Astrocyte of the spinal cord (primary cell): ENCODE measurements around the gene TAF9.
"Not testable (repeated sequence)": the region's sequence is repeated elsewhere in the genome, so short reads cannot be mapped to it uniquely, and the experiment has no call there.

Source experiments
- DNase-seq: peaks from one replicate; pipeline ENCODE4 v3.0.0; 2011; ENCODE audit warnings: low read depth, low spot score
- H3K4me3 ChIP-seq: 2 replicates; pipeline ENCODE4 v1.5.1; 2011; ENCODE audit warnings: low read depth, mild to moderate bottlenecking, low read length, moderate library complexity
- CTCF ChIP-seq: IDR thresholded peaks from 2 replicates; pipeline ENCODE4 v1.5.1; 2012; ENCODE audit warnings: low read depth, mild to moderate bottlenecking, low read length, inconsistent platforms
- in situ Hi-C: cut with HindIII; loops from 2 replicates; pipeline ENCODE4 v1.10.0; 2017; ENCODE audit warnings: low sequenced_read_pairs

The TAF9 gene

DNA sequence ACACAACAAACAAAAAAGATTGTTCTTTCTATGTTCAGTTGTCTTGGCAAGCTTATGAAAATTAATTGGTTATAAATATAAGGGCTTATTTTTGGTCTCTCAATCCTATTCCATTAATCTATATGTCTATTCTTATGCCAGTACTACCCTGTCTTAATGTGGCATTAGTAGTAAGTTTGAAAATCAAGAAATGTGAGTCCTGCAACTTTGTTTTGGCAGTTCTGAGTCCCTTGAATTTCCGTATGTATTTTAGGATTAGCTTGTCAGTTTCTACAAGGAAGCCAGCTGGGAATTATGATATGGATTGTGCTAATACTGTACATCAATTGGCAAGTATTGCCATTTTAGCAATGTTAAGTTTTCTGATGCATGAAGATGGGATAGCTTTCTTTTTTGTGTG lies 26.2 kb downstream of the TAF9 start:
- TF ChIP-seq CTCF, result no peak

GRCh38 chr5:69341520-69342161 lies 27.7 kb downstream of the TAF9 start:
- in situ Hi-C loops, result no loop called here
- TF ChIP-seq CTCF, result no peak
- DNase-seq, result no peak
- no peak overlapping the region for H3K4me3 ChIP-seq

More for the DNA sequence above, 26.2 kb downstream of the TAF9 start:
- in situ Hi-C loops, result no loop called here
- no peak for DNase-seq
- H3K4me3 ChIP-seq, result no peak overlapping the region

DNA sequence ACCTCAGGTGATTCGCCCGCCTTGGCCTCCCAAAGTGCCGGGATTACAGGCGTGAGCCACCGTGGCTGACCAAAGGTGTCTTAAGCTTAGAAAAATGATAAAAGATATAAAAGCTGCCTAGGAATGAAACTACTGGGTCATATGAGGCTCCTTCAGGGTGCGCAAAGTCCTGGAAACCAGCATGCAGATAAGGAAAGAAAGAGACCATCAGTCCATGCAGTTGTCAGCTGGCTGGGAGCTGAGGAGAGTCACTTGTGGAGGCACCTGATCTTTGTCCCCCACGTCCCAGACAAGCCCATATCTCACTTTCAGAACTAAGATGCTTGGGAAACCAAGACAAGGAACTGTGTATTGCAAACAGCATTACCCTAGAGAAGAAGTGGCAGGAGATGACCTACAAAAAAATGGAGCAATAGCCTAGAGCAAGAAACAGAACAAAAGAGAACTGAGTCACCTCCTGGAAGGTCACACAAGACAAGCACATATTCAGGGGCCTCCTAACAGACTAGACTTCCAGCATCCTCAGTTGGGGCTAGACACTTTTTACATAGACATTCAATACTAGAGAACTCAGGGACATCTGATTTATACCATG lies 33.9 kb downstream of the TAF9 start:
- DNase-seq, result no peak
- in situ Hi-C loops, result no loop called here
- no peak for TF ChIP-seq CTCF

GRCh38 chr5:69334793-69335268 lies 34.5 kb downstream of the TAF9 start:
- TF ChIP-seq CTCF, result peak; percentile 89
- in situ Hi-C loops, result no loop called here
- peak; percentile 81 for DNase-seq
- H3K4me3 ChIP-seq, result no peak overlapping the region

More for the DNA sequence above, 33.9 kb downstream of the TAF9 start:
- H3K4me3 ChIP-seq, result no peak overlapping the region

GRCh38 chr5:69333668-69334315 lies 35.5 kb downstream of the TAF9 start:
- DNase-seq, H3K4me3 ChIP-seq, in situ Hi-C loops: not testable (repeated sequence)

- TF ChIP-seq CTCF, result no peak
- in situ Hi-C loops, result no loop called here
- no peak for DNase-seq
- peak overlapping the region; percentile 73 for H3K4me3 ChIP-seq
Measured at GRCh38 chr5:69331528-69332445, 37.5 kb downstream of the TAF9 start.
